Medulla oblongata (tissue), 1 donor: ENCODE data around the gene HTR6.

ENCODE experiments used
- DNase-seq: peaks from one replicate; pipeline ENCODE4 v3.0.0-alpha.2; 2015; ENCODE audit errors: extremely low spot score

The HTR6 gene

DNA sequence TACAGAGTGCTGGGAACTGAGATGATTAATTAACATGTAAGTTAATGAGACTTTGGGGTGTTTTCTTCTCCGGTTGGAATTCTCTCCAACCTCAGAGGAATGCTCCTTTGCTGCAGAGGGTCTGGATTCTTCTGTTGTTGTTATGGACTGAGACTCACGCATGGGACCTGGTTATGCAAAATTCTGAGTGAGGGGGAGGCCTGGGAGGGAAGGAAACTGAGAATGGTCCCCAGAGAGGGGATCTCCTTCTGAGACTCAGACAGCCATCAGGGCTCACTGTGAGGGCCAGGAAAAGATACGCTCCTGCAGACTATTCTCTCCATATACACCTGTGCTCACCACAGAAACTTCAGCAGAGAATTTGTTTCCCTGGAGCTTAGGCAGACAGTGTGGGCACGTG, 56.3 kb downstream of the HTR6 start:
- no peak for DNase-seq

DNA sequence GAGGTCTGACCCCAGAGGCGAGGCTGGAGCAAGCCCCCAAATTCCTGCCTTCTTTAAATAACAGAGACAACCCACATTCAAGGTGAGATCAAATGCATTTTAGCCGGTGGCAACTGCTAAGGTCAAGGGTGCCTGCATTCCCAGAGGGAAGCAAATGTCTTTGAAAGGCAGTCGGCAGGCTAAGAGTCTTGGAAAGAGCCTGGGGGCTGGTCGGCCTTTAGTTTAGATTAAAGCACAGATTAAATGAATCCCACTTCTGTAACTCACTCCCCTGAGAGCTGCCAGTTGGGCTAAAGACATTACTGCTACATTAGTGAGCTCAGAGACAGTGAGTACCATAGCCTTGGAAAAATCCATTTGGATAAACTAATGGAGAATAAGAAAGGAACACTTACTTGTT, 59.2 kb downstream of the HTR6 start:
- no peak for DNase-seq

DNA sequence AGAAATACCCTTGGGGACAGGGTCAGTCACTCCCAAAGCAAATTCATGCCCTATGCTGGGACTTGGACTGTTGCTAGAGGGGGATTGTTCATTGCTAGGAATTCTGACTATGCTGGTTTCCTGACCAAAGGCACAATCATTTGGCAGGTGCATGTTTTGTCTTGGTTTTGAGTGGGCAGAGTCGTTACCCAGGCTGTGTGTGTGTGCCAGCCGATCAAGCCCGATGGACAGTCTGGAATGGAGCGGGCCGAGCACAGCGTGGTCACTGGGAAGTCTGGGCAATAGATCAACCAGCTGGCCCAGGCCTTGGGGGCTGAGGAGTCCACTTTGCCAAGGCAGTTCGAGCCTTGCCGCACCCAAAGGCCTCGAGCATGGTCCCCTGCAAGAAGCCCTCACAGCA, 60.9 kb downstream of the HTR6 start:
- DNase-seq = no peak

DNA sequence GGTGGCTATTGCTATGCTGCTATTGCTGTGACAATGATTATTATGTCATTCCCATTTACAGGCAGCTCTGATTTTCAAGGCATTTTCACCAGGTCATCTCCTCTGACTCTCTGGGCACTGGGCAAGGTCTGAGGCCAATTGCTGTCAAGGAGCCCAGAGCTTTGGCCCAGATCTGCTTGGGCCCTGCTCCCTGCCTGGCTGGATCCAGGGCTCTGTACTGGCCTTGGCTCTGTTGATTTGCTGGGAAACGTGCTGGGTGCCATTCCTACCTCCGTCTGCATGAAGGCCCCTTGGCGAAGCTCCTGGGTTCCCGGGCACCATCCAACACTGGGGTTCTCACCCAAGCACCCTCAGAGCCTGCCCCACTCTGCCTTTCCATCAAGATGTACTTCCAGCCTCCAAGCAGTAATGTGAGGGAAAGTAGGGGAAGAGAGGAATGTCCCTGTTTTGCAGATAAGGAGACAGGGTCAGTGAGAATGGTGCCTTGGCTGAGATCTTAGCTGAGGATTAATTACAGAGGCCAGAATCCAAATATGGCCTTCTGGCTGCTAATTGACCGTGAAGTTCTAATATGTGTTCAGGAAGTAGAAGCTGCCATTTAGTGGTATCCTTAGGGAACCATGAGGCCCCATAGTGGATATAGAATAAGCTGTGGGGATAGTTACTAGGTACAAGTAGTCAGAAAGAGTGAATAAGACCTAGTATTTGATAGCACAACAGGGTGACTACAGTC, 63.9 kb downstream of the HTR6 start:
- DNase-seq = peak; percentile 26

DNA sequence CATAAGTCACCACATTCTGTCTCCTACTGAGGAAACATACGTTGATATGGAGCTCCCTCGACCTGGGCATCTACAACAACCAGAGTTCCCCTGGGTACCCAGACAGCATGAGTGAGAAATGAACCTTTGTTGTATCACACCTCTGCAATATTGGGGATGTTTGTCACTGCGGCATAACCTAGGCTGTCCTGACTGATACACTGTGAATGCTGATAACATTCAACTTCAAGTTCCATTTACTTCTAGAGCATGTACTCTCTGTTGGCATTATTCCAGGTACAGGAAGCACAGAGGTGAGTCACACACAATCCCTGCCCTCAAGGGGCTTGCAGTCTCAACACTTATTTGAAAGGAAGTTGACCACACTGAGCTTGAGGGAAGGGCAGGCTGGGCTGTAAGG, 65.6 kb downstream of the HTR6 start:
- no peak for DNase-seq
